MCF 10A (cell line): Measurements from ENCODE around the gene USP9X. TPM values are rescaled to one million over a fixed set of nuclear protein-coding genes. Genes with fewer than 3 reads are reported as not detected.

ENCODE experiments used
- BruUV-seq: library from RNA; stranded (reverse); fragments of 400-500 nt; replicated peaks from 2 replicates; lab custom pipeline; 2021; lab: Mats Ljungman, UMichigan
- CTCF ChIA-PET: fragments of 300-600 bp; sonication (Branson Sonifier 250); formaldehyde crosslinking; extraction: SDS; loops from one replicate; lab custom pipeline; 2021; ENCODE audit warnings: antibody characterized with exemption, inconsistent platforms; lab: Yijun Ruan, JAX
- POLR2A ChIA-PET: fragments of 300-600, 350-650 bp; sonication (Branson Sonifier 250); formaldehyde crosslinking; extraction: SDS; loops from one replicate; lab custom pipeline; 2020; ENCODE audit warnings: antibody characterized with exemption, inconsistent platforms; lab: Yijun Ruan, JAX
- DNase-seq: peaks from one replicate; pipeline ENCODE4 v3.0.0-alpha.2; 2018; ENCODE audit not compliant: unreplicated experiment
- H3K27ac Mint-ChIP-seq: one replicate; pipeline ENCODE4 v1.8.0; 2022; ENCODE audit warnings: mild to moderate bottlenecking, low read depth, mixed read lengths; ENCODE audit not compliant: unreplicated experiment
- H3K27me3 Mint-ChIP-seq: one replicate; pipeline ENCODE4 v1.8.0; 2022; ENCODE audit warnings: mixed read lengths; ENCODE audit not compliant: insufficient read depth, unreplicated experiment
- H3K36me3 Mint-ChIP-seq: one replicate; pipeline ENCODE4 v1.8.0; 2022; ENCODE audit warnings: mild to moderate bottlenecking, moderate library complexity, mixed read lengths; ENCODE audit not compliant: insufficient read depth, unreplicated experiment
- H3K4me1 Mint-ChIP-seq: one replicate; pipeline ENCODE4 v1.8.0; 2022; ENCODE audit warnings: mixed read lengths; ENCODE audit not compliant: insufficient read depth, unreplicated experiment
- H3K4me3 Mint-ChIP-seq: one replicate; pipeline ENCODE4 v1.8.0; 2022; ENCODE audit warnings: mild to moderate bottlenecking, moderate library complexity, mixed read lengths; ENCODE audit not compliant: unreplicated experiment
- H3K9me3 Mint-ChIP-seq: one replicate; pipeline ENCODE4 v1.8.0; 2022; ENCODE audit warnings: mixed read lengths; ENCODE audit not compliant: unreplicated experiment
- intact Hi-C: fragments of 100-400 bp; cut with micrococcal nuclease; formaldehyde crosslinking; loops from 2 replicates; pipeline ENCODE4 v1.14.1; 2022
- total RNA-seq: library from RNA; stranded (reverse); gene quantifications from 2 replicates; pipeline ENCODE4 v1.2.3, GENCODE V29; 2022
- TF ChIP-seq, protein P1 (sequence below): fragments of 200-600 bp; IDR thresholded peaks from one replicate; pipeline ENCODE4 v1.8.0; 2022; ENCODE audit warnings: antibody characterized with exemption, mild to moderate bottlenecking; ENCODE audit not compliant: unreplicated experiment

The USP9X gene
- total RNA-seq, 1 experiment from 2014 or later: 77.9 TPM

- Mint-ChIP-seq H3K27ac (peak overlapping the region; percentile 84), H3K27me3 (no peaks in the 10 kb centered on the region), H3K36me3 (peaks cover 61% of the 10 kb centered on the region), H3K4me3 (no peak overlapping the region), H3K9me3 (peaks cover 7% of the 10 kb centered on the region), H3K4me1 (peaks cover 17% of the 10 kb centered on the region)
- no peak for DNase-seq
- intact Hi-C loops: no loop called here
- TF ChIP-seq, protein P1, sequence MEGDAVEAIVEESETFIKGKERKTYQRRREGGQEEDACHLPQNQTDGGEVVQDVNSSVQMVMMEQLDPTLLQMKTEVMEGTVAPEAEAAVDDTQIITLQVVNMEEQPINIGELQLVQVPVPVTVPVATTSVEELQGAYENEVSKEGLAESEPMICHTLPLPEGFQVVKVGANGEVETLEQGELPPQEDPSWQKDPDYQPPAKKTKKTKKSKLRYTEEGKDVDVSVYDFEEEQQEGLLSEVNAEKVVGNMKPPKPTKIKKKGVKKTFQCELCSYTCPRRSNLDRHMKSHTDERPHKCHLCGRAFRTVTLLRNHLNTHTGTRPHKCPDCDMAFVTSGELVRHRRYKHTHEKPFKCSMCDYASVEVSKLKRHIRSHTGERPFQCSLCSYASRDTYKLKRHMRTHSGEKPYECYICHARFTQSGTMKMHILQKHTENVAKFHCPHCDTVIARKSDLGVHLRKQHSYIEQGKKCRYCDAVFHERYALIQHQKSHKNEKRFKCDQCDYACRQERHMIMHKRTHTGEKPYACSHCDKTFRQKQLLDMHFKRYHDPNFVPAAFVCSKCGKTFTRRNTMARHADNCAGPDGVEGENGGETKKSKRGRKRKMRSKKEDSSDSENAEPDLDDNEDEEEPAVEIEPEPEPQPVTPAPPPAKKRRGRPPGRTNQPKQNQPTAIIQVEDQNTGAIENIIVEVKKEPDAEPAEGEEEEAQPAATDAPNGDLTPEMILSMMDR: no peak
- ChIA-PET POLR2A (interaction anchor here (1.0 to 3.0 kb wide), 5 partner anchors 10 to 52 kb away, joined by 3 to 13 read pairs (median 6); no protein-coding TSS in a partner anchor), CTCF (interaction anchor here (0.7 to 2.1 kb wide), 4 partner anchors 12 to 800 kb away, joined by 3 to 11 read pairs (median 4); no protein-coding TSS in a partner anchor)
- no TSS peak for BruUV-seq
Observed at GRCh38 chrX:41192880-41193279, 107.6 kb downstream of the USP9X start.

DNA sequence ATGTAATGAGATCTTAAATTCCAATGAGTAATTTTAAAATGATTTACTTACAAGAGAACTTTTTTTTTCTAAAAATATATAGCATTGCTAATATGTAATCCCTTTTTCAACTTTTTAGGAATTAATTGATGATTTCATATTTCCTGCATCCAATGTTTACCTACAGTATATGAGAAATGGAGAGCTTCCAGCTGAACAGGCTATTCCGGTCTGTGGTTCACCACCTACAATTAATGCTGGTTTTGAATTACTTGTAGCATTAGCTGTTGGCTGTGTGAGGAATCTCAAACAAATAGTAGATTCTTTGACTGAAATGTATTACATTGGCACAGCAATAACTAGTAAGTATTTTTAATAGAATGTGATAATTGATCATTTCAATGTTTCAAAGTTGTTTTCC lies 113.2 kb downstream of the USP9X start:
- ChIA-PET POLR2A (no interaction called here), CTCF (interaction anchor here (1.3 kb wide), 1 partner anchor 18 kb away, joined by 5 read pairs; no protein-coding TSS in a partner anchor)
- H3K27ac Mint-ChIP-seq: no peak overlapping the region
- intact Hi-C loops: no loop called here
- TF ChIP-seq, protein P1: no peak
- H3K4me3 Mint-ChIP-seq: no peak overlapping the region
- no peaks in the 10 kb centered on the region for H3K9me3 Mint-ChIP-seq
- H3K27me3 Mint-ChIP-seq: no peaks in the 10 kb centered on the region
- no peaks in the 10 kb centered on the region for H3K4me1 Mint-ChIP-seq
- DNase-seq: no peak
- no TSS peak for BruUV-seq
- H3K36me3 Mint-ChIP-seq: peaks cover 52% of the 10 kb centered on the region

DNA sequence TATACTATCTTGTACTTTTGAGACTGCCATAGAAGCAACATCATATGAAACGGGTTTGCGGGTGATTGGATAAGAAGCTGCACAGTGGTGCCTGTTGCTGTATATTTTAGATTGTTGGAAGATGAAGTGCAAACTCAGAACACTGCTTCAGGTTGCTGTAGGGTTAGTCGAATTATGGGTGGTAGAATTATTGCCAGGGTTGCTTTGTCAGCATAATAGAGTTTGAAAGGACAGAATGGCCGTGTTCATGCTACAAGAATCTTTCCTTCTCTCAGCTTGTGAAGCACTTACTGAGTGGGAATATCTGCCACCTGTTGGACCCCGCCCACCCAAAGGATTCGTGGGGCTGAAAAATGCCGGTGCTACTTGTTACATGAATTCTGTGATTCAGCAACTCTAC lies 115.5 kb downstream of the USP9X start:
- ChIA-PET POLR2A (no interaction called here), CTCF (no interaction called here)
- Mint-ChIP-seq H3K36me3 (peaks cover 61% of the 10 kb centered on the region), H3K27ac (peak overlapping the region; percentile 31), H3K4me1 (no peaks in the 10 kb centered on the region), H3K4me3 (no peak overlapping the region), H3K27me3 (no peaks in the 10 kb centered on the region), H3K9me3 (no peaks in the 10 kb centered on the region)
- DNase-seq: no peak
- intact Hi-C loops: no loop called here
- no TSS peak for BruUV-seq
- TF ChIP-seq, protein P1: no peak

DNA sequence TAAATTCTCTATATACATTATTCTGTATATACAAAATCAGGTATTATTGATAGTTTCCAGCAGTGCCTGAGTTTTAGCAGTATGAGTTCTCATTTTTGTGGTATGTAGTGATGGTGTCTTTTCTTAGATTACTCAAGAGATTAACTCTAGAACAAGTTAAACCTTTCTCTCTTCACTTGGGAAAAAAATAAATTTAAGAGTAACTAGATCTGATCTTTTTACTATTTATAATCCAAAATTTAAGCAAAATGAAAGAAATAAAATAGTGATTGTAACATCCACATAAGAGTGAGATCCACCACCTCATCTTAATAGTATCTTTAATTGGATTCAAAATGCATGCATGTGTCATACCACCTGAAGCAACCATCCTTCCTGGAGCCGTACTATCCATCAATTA lies 124.6 kb downstream of the USP9X start:
- CTCF ChIA-PET: interaction anchor here (1.3 kb wide), 1 partner anchor 30 kb away, joined by 4 read pairs; no protein-coding TSS in a partner anchor
- peaks cover 21% of the 10 kb centered on the region for H3K9me3 Mint-ChIP-seq
- intact Hi-C loops: no loop called here
- BruUV-seq: no TSS peak
- no peak overlapping the region for H3K27ac Mint-ChIP-seq
- POLR2A ChIA-PET: no interaction called here
- H3K36me3 Mint-ChIP-seq: peaks cover 57% of the 10 kb centered on the region
- H3K4me3 Mint-ChIP-seq: no peak overlapping the region
- no peaks in the 10 kb centered on the region for H3K27me3 Mint-ChIP-seq
- H3K4me1 Mint-ChIP-seq: no peaks in the 10 kb centered on the region
- DNase-seq: no peak
- TF ChIP-seq, protein P1: no peak
